GM12878 (cell line): ENCODE measurements around the gene TUBB4B. TPM values are rescaled to one million over a fixed set of nuclear protein-coding genes. Genes with fewer than 3 reads are reported as not detected.

ENCODE experiments used
- ATAC-seq: fragments of 200-7000 bp; cut with Tn5 transposase; 3 replicates; pipeline ENCODE4 v1.9.1; 2020; ENCODE audit warnings: mild to moderate bottlenecking, moderate library complexity
- BruUV-seq: library from RNA; stranded (reverse); fragments of 400-500 nt; replicated peaks from 2 replicates; lab custom pipeline; 2021; lab: Mats Ljungman, UMichigan
- CTCF ChIA-PET: fragments of 300-600 bp; sonication (Branson Sonifier 250); formaldehyde crosslinking; extraction: SDS; loops from one replicate; lab custom pipeline; 2021; ENCODE audit warnings: inconsistent platforms; lab: Yijun Ruan, JAX
- POLR2A ChIA-PET: fragments of 350-600 bp; formaldehyde crosslinking; extraction: SDS; loops from one replicate; lab custom pipeline; 2021; ENCODE audit warnings: inconsistent platforms; lab: Charles Lee
- RAD21 ChIA-PET: fragments of 300-600 bp; sonication (Branson Sonifier 250); formaldehyde crosslinking; loops from one replicate; lab custom pipeline; 2023; ENCODE audit warnings: antibody characterized with exemption; ENCODE audit not compliant: unreplicated experiment; lab: Charles Lee
- SMC1A ChIA-PET: fragments of 300-600 bp; sonication (Branson Sonifier 250); formaldehyde crosslinking; loops from one replicate; lab custom pipeline; 2023; ENCODE audit not compliant: unreplicated experiment, uncharacterized antibody; lab: Charles Lee
- DNase-seq: peaks from one replicate; pipeline ENCODE4 v3.0.0-alpha.2; 2011; ENCODE audit warnings: low read depth, low spot score
- FAIRE-seq: peaks from 3 replicates; lab custom pipeline; 2011; peaks lifted over from hg19 to GRCh38; lab: Jason Lieb, UNC
- H2AFZ ChIP-seq: 2 replicates; pipeline ENCODE4 v1.6.0; 2011; ENCODE audit warnings: low read depth, low read length, control low read depth; ENCODE audit not compliant: control insufficient read depth
- H3K27ac ChIP-seq: 2 replicates; pipeline ENCODE4 v1.5.1; 2011; ENCODE audit warnings: control low read depth; ENCODE audit not compliant: control insufficient read depth, insufficient read depth
- H3K27me3 ChIP-seq, 2 experiments: replicated peaks in 1 of 2; 2 replicates each; pipeline versions ENCODE4 v1.6.0 to v1.6.1; 2011; ENCODE audit warnings: low read length in 1 of 2; ENCODE audit not compliant: control insufficient read depth in 2 of 2, insufficient read depth in 2 of 2
- H3K36me3 ChIP-seq, 2 experiments: 2 replicates each; pipeline ENCODE4 v1.5.1; 2011; ENCODE audit warnings: low read length in 1 of 2; ENCODE audit not compliant: control insufficient read depth in 2 of 2, insufficient read depth in 2 of 2
- H3K4me1 ChIP-seq: 2 replicates; pipeline ENCODE4 v1.6.1; 2011; ENCODE audit warnings: mild to moderate bottlenecking, low read length, moderate library complexity, mixed read lengths; ENCODE audit not compliant: control insufficient read depth, insufficient read depth
- H3K4me2 ChIP-seq: 2 replicates; pipeline ENCODE4 v1.6.0; 2011; ENCODE audit warnings: control low read depth; ENCODE audit not compliant: control insufficient read depth, insufficient read depth
- H3K4me3 ChIP-seq: fragments of 200-600 bp; sonication (generic); 2 replicates; pipeline ENCODE4 v1.5.1; 2016
- H3K79me2 ChIP-seq: 2 replicates; pipeline ENCODE4 v1.6.0; 2011; ENCODE audit warnings: low read length; ENCODE audit not compliant: control insufficient read depth, insufficient read depth
- H3K9ac ChIP-seq: 2 replicates; pipeline ENCODE4 v1.8.0; 2011; ENCODE audit warnings: low read length, control low read depth, mixed read lengths; ENCODE audit not compliant: control insufficient read depth, insufficient read depth
- H3K9me3 ChIP-seq: replicated peaks from 3 replicates; pipeline ENCODE4 v1.5.1; 2011; ENCODE audit warnings: mild to moderate bottlenecking, low read length; ENCODE audit not compliant: control insufficient read depth, insufficient read depth
- H4K20me1 ChIP-seq: 2 replicates; pipeline ENCODE4 v1.6.0; 2011; ENCODE audit not compliant: control insufficient read depth, insufficient read depth
- ASH2L ChIP-seq: fragments of 300-600, 200-600 bp; sonication (generic); IDR thresholded peaks from 2 replicates; pipeline ENCODE4 v1.6.1; 2017; ENCODE audit warnings: low read depth, mild to moderate bottlenecking, borderline replicate concordance
- BHLHE40 ChIP-seq, 2 experiments: fragments of 450-650 bp in 1 of 2; IDR thresholded peaks; 2 replicates each; pipeline ENCODE4 v1.6.1; 2011 to 2017; ENCODE audit warnings: low read depth in 2 of 2, borderline replicate concordance in 1 of 2, improper control_type of control experiment in 1 of 2, low read length in 1 of 2, mild to moderate bottlenecking in 1 of 2
- CHD1 ChIP-seq: IDR thresholded peaks from 2 replicates; pipeline ENCODE4 v1.6.1; 2012; ENCODE audit warnings: low read depth, low read length, improper control_type of control experiment
- EED ChIP-seq: sonication (generic); IDR thresholded peaks from 2 replicates; pipeline ENCODE4 v1.6.1; 2016; ENCODE audit warnings: antibody characterized with exemption, low read depth
- EGR1 ChIP-seq, 2 experiments: IDR thresholded peaks; 1 replicate in 1 of 2; 2 replicates in 1 of 2; pipeline ENCODE4 v1.6.1; 2011 to 2012; ENCODE audit warnings: low read depth in 2 of 2, low read length in 2 of 2, borderline replicate concordance in 1 of 2, mild to moderate bottlenecking in 1 of 2, moderate library complexity in 1 of 2
- FOXK2 ChIP-seq: fragments of 450-650 bp; IDR thresholded peaks from 2 replicates; pipeline ENCODE4 v1.6.1; 2017; ENCODE audit warnings: mild to moderate bottlenecking, moderate library complexity
- FOXM1 ChIP-seq: IDR thresholded peaks from 2 replicates; pipeline ENCODE4 v1.6.1; 2012; ENCODE audit warnings: low read depth, mild to moderate bottlenecking, inconsistent platforms, low read length, moderate library complexity
- HCFC1 ChIP-seq: fragments of 150-350 bp; IDR thresholded peaks from 2 replicates; pipeline ENCODE4 v1.6.1; 2014; ENCODE audit warnings: low read length
- POLR2AphosphoS2 ChIP-seq: IDR thresholded peaks from 2 replicates; pipeline ENCODE4 v1.6.1; 2011; ENCODE audit warnings: low read depth, mild to moderate bottlenecking, low read length, improper control_type of control experiment, moderate library complexity
- RAD51 ChIP-seq: fragments of 450-650 bp; IDR thresholded peaks from 2 replicates; pipeline ENCODE4 v1.6.1; 2016; ENCODE audit warnings: moderate library complexity, mild to moderate bottlenecking, inconsistent platforms
- SRF ChIP-seq, 2 experiments: IDR thresholded peaks; 2 replicates each; pipeline ENCODE4 v1.6.1; 2011; ENCODE audit warnings: low read depth in 2 of 2, low read length in 2 of 2, mild to moderate bottlenecking in 1 of 2, moderate library complexity in 1 of 2
- STAT3 ChIP-seq: IDR thresholded peaks from 2 replicates; pipeline ENCODE4 v1.6.1; 2011; ENCODE audit warnings: low read depth, low read length, improper control_type of control experiment
- USF1 ChIP-seq: IDR thresholded peaks from 2 replicates; pipeline ENCODE4 v1.6.1; 2011; ENCODE audit warnings: borderline replicate concordance, low read depth, mild to moderate bottlenecking, moderate library complexity, mixed read lengths, low read length; ENCODE audit not compliant: insufficient read depth; ENCODE audit errors: extremely low read length
- YY1 ChIP-seq: IDR thresholded peaks from 2 replicates; pipeline ENCODE4 v1.6.1; 2011; ENCODE audit warnings: low read depth, mild to moderate bottlenecking, low read length
- ZBED1 ChIP-seq: IDR thresholded peaks from 2 replicates; pipeline ENCODE4 v1.6.1; 2016; ENCODE audit warnings: borderline replicate concordance
- WGBS: methylation state at CpG from one replicate; pipeline ENCODE4 v1.1.6; 2016; ENCODE audit warnings: low lambda C conversion rate; ENCODE audit not compliant: insufficient replicate concordance, insufficient coverage; ENCODE audit errors: missing lambda C conversion rate; 5-methylcytosine and 5-hydroxymethylcytosine counted together
- in situ Hi-C: fragments of 300-500 bp; cut with MboI; formaldehyde crosslinking; loops from 9 replicates; pipeline ENCODE4 v1.14.3; 2018; ENCODE audit warnings: mixed read lengths
- intact Hi-C: fragments of 100-400 bp; cut with micrococcal nuclease; formaldehyde crosslinking; loops from one replicate; pipeline ENCODE4 v1.14.2; 2022; ENCODE audit not compliant: unreplicated experiment
- polyA plus RNA-seq, 11 experiments: library from polyadenylated mRNA; depleted of rRNA in 4 of 11; unstranded in 6 of 11; stranded (reverse) in 5 of 11; fragments of >200 nt; fragmentation: Nextera tagmentation in 4 of 11; fragmentation: Illumina TruSeq in 1 of 11; extraction: Ambion mirVana in 4 of 11; extraction: Trizol in 1 of 11; gene quantifications; 1 replicate in 1 of 11; 2 replicates in 10 of 11; pipeline versions ENCODE4 v1.2.1 to v1.2.3, GENCODE V29; 2011 to 2016; ENCODE audit warnings: inconsistent platforms in 2 of 11, missing spikeins in 2 of 11, low read depth in 1 of 11
- total RNA-seq, 4 experiments: library from RNA; depleted of rRNA in 3 of 4; stranded (reverse); fragments of >200 nt in 3 of 4; fragmentation: Illumina TruSeq in 1 of 4; extraction: Trizol in 1 of 4; gene quantifications; 2 replicates each; pipeline versions ENCODE4 v1.2.1 to v1.2.3, GENCODE V29; 2013 to 2021
- TF ChIP-seq, protein P1 (sequence below): fragments of 150-350 bp; IDR thresholded peaks from 2 replicates; pipeline ENCODE4 v1.6.1; 2014; ENCODE audit warnings: mild to moderate bottlenecking, low read depth, low read length

The TUBB4B gene
- total and polyA plus RNA-seq, 10 of the 15 experiments (the other 5 are each of a cell fraction or from before 2014, with no cell fraction given), result 23.0 to 532 (median 254) TPM

DNA sequence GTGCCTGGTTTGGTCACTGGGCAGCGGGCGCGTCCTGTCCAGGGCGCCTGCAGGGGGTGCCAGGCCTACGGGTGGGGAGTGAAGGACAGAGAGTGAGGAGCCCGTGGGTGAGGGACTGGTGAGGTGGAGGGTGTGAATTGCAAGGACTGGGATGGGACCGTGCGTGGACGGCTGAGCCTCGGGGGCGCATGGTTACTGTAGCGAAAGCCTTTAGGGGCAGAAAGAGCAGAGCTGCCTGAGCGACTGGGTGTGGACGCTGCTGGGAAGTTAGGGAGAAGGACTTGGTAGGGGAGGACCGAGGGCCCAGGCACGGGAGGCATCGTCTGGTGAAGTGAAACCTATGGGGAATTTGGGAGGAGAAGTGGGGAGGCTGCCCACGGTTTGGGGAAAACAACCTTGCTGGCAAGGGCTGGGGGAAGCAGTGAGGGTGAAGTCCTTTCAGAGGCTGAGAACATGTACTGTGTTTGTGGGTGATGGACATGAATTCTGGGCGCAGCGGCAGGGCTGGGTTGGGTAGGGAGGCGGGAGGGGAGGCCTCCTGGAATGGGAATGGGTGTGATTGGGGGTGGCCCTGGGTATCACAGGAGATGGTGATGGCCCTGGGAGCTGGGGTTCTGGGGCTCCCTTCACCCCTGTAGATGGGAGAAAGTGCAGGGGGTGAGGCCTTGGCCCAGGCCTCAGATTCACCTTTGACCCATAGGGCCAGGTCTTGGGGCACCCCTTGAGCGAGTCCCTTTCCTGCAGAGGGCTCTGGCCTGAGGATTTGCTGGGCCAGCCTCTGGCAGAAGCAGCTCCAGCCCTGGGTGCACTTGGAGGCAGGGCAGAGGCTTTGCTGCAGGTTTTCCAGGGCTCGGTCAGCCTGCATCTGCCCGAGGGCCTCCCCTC, 34.7 kb downstream of the TUBB4B start (continued):
- no peak for TF ChIP-seq SRF (IDR thresholded peaks at IDR 0.05; ENCODE audit: low read depth in 2 of 2, low read length in 2 of 2)

DNA sequence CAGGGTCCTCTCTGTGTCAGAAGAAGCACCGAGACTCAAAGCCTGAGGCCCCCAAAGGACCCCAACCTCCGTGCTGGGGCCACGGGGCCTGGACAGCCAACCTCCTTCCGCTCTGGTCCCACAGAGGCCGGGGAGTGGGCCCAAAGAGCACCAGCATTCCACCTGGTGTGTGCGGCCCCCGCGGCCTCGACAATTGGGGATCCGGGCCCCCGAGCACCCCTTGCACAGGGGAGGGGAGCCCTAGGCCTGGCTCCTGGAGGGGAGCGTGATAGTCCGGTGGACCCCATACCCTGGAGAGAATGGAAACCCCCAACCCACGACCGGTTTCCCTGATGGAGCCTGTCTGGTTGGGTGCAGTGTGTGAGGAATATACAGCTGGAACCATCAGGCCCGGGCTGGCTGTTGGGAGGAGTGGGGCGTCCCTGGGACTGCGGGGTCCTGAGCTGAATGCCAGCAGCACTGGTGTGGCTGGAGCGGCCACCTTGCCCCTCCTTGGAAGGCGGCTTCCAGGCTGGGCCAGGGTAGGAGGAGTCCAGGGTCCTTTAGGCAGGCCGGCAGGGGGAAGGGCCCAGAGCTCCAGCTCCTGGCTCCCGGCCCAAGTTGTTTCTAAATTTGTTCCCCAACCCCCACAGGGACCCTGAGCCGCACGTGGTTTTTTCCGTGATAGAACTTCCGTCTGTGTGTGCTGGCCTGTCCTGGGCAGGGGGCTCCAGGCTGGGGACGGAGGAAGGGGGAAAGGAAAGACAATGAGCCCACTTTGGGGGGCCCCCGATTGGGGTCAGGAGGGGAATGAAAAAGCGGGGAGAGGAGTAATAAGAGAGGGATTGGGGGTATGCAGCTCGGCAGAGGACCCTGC, 35.6 kb downstream of the TUBB4B start:
- BruUV-seq, result no TSS peak
- CTCF ChIA-PET, result interaction anchor here (0.6 to 1.6 kb wide), 15 partner anchors 9 to 250 kb away, joined by 3 to 6 read pairs (median 3); partner anchors contain the start of genes EXD3, NOXA1, NRARP and RNF224

More for the DNA sequence above, 35.6 kb downstream of the TUBB4B start:
- WGBS, result 58% methylated on average over 28 of the region's 30 CpGs
- FAIRE-seq (no peak), DNase-seq (no peak), ATAC-seq (peak; percentile 14)
- Histone ChIP-seq H4K20me1 (no peaks in the 10 kb centered on the region), H3K4me2 (peak overlapping the region; percentile 97), H3K27me3 (no peaks in the 10 kb centered on the region), H3K4me1 (peaks cover 37% of the 10 kb centered on the region), H3K79me2 (peaks cover 19% of the 10 kb centered on the region), H2AFZ (peak overlapping the region; percentile 45), H3K27ac (peak overlapping the region; percentile 95), H3K36me3 (peaks cover 0 to 2% of the 10 kb centered on the region in 2 experiments; a peak in 2 of 4 replicates), H3K9me3 (no peaks in the 10 kb centered on the region), H3K4me3 (peak overlapping the region; percentile 92), H3K9ac (peak overlapping the region; percentile 95)
- in situ Hi-C loops, result no loop called here
- SMC1A ChIA-PET, result interaction anchor here (0.6 to 1.6 kb wide), 3 partner anchors 39 to 126 kb away, joined by 3 to 6 read pairs (median 3); no protein-coding TSS in a partner anchor
- POLR2A ChIA-PET, result interaction anchor here (0.6 to 2.5 kb wide), 9 partner anchors 9 to 154 kb away, joined by 3 to 14 read pairs (median 5); partner anchors contain the start of genes EXD3, NOXA1 and TUBB4B
- intact Hi-C loops, result no loop called here
- RAD21 ChIA-PET, result interaction anchor here (0.9 to 1.7 kb wide), 9 partner anchors 10 to 120 kb away, joined by 3 to 14 read pairs (median 4); partner anchors contain the start of gene NRARP
- no peak for TF ChIP-seq ZBED1
- no peak for TF ChIP-seq EED
- TF ChIP-seq FOXM1, result no peak
- peak; percentile 41 to 64; a peak in 2 of 4 replicates for TF ChIP-seq BHLHE40 (IDR thresholded peaks at IDR 0.05; ENCODE audit: borderline replicate concordance in 1 of 2, low read depth in 2 of 2, low read length in 1 of 2)
- no peak for TF ChIP-seq HCFC1
- no peak for TF ChIP-seq YY1
- TF ChIP-seq, protein P1, sequence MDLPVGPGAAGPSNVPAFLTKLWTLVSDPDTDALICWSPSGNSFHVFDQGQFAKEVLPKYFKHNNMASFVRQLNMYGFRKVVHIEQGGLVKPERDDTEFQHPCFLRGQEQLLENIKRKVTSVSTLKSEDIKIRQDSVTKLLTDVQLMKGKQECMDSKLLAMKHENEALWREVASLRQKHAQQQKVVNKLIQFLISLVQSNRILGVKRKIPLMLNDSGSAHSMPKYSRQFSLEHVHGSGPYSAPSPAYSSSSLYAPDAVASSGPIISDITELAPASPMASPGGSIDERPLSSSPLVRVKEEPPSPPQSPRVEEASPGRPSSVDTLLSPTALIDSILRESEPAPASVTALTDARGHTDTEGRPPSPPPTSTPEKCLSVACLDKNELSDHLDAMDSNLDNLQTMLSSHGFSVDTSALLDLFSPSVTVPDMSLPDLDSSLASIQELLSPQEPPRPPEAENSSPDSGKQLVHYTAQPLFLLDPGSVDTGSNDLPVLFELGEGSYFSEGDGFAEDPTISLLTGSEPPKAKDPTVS, result no peak
- no peak for TF ChIP-seq CHD1
- TF ChIP-seq RAD51, result peak; percentile 32; the same call in 1 of the 2 replicates
- 0 out of 2 replicates have a peak, but pooled peaks have one; percentile 7 for TF ChIP-seq POLR2AphosphoS2
- TF ChIP-seq FOXK2, result no peak
- no peak for TF ChIP-seq USF1
- no peak for TF ChIP-seq STAT3
- TF ChIP-seq ASH2L, result no peak
- no peak for TF ChIP-seq EGR1 (IDR thresholded peaks at IDR 0.05; ENCODE audit: borderline replicate concordance in 1 of 2, low read depth in 2 of 2, low read length in 2 of 2)
